ENCODE measurements around the gene TP73.

The TP73 gene

DNA sequence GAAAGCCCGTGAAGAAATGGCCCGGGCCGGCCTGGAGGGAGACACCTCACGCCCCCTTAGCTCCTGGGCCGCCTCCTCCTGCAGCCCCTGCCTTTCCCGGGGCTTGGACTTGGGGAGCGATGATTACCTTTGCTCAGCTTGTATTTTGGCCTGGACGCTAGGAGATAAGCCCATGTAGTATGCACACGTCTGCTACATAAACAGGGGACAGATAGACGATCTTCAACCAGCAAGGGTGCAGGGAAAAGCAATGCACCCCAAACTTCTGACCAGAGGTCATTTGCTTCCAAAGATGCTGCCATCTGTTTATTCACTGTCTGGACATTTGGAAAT, 936 bp downstream of the TP73 start:
- Histone ChIP-seq H3K9ac (ENCODE audit: low read length) (no peak overlapping the region), H3K4me1 (ENCODE audit: control insufficient read depth, insufficient read depth, low read length) (peaks cover 23% of the 10 kb centered on the region), H3K4me3 (ENCODE audit: low read length) (no peak overlapping the region), H3K9me3 (ENCODE audit: control insufficient read depth, low read length) (no peaks in the 10 kb centered on the region), H3K36me3 (ENCODE audit: control insufficient read depth, insufficient read depth, low read length) (no peaks in the 10 kb centered on the region), H3K27me3 (ENCODE audit: control insufficient read depth, insufficient read depth, low read length) (peaks cover 71% of the 10 kb centered on the region)

- no peak overlapping the region for H3K9ac ChIP-seq (ENCODE audit: low read length)
- H3K9me3 ChIP-seq (ENCODE audit: control insufficient read depth, low read length) = no peaks in the 10 kb centered on the region
- peaks cover 71% of the 10 kb centered on the region for H3K27me3 ChIP-seq (ENCODE audit: control insufficient read depth, insufficient read depth, low read length)
- H3K4me3 ChIP-seq (ENCODE audit: low read length) = no peak overlapping the region
- H3K36me3 ChIP-seq (ENCODE audit: control insufficient read depth, insufficient read depth, low read length) = no peaks in the 10 kb centered on the region
- H3K4me1 ChIP-seq (ENCODE audit: control insufficient read depth, insufficient read depth, low read length) = peaks cover 11% of the 10 kb centered on the region
Measured at GRCh38 chr1:3654549-3655281, 2.4 kb downstream of the TP73 start.

DNA sequence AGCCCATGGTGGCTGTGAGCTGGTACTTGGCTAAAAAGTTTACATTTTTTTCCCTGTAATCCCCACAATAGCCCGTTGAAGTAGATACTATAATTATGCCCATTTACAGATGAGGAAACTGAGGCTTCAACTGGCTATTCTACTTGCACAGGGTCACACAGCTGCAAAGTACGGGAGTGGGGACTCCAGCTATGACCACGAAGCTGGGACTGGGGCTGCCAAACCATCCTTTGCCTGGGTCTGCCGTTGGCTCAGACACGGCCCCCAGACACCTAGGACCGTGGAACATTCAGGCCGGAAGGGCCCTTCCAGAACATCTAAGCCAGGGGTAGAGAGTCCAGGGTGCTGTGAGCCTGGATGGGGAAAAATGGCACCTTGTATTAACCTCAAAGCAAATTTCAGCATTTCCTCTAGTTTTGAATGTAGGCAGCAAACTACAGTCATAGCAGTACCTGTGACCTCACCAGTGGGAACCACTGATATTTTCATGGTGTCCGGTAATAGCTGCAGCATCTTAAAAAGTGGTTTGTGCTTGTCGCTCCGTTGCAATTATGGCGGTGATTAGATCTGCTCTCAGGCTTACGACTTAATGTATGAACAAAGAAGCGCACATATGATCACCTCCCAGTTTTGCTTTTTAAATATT, 4.3 kb downstream of the TP73 start:
- H3K4me1 ChIP-seq (ENCODE audit: control insufficient read depth, insufficient read depth, low read length) = peaks cover 3% of the 10 kb centered on the region
- no peak overlapping the region for H3K9ac ChIP-seq (ENCODE audit: low read length)
- H3K27me3 ChIP-seq (ENCODE audit: control insufficient read depth, insufficient read depth, low read length) = peaks cover 56% of the 10 kb centered on the region
- no peaks in the 10 kb centered on the region for H3K9me3 ChIP-seq (ENCODE audit: control insufficient read depth, low read length)
- H3K4me3 ChIP-seq (ENCODE audit: low read length) = no peak overlapping the region
- H3K36me3 ChIP-seq (ENCODE audit: control insufficient read depth, insufficient read depth, low read length) = no peaks in the 10 kb centered on the region

DNA sequence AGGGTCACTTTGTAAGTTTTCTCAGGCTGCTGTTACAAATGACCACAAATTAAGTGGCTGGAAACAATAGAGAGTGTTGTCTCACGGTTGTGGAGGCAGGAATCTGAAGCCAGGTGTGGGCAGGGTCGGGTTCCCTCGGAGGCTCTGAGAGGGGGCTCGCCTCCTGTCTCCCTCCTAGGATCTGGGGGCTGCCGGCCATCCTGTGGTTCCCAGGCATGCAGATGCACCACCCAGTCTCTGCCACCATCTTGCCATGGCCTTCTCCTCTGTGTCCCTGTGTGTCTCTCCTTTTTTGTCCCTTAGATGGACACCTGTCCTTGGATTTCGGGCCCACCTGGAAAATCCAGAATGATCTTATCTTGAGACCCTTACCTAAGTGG, 4.8 kb downstream of the TP73 start:
- Histone ChIP-seq H3K27me3 (ENCODE audit: control insufficient read depth, insufficient read depth, low read length) (peaks cover 50% of the 10 kb centered on the region), H3K36me3 (ENCODE audit: control insufficient read depth, insufficient read depth, low read length) (no peaks in the 10 kb centered on the region), H3K9ac (ENCODE audit: low read length) (no peak overlapping the region), H3K4me3 (ENCODE audit: low read length) (no peak overlapping the region), H3K4me1 (ENCODE audit: control insufficient read depth, insufficient read depth, low read length) (no peaks in the 10 kb centered on the region), H3K9me3 (ENCODE audit: control insufficient read depth, low read length) (no peaks in the 10 kb centered on the region)

GRCh38 chr1:3657578-3658230, 5.4 kb downstream of the TP73 start:
- no peaks in the 10 kb centered on the region for H3K9me3 ChIP-seq (ENCODE audit: control insufficient read depth, low read length)
- H3K9ac ChIP-seq (ENCODE audit: low read length) = no peak overlapping the region
- H3K36me3 ChIP-seq (ENCODE audit: control insufficient read depth, insufficient read depth, low read length) = no peaks in the 10 kb centered on the region
- peaks cover 47% of the 10 kb centered on the region for H3K27me3 ChIP-seq (ENCODE audit: control insufficient read depth, insufficient read depth, low read length)
- no peak overlapping the region for H3K4me3 ChIP-seq (ENCODE audit: low read length)
- no peaks in the 10 kb centered on the region for H3K4me1 ChIP-seq (ENCODE audit: control insufficient read depth, insufficient read depth, low read length)

DNA sequence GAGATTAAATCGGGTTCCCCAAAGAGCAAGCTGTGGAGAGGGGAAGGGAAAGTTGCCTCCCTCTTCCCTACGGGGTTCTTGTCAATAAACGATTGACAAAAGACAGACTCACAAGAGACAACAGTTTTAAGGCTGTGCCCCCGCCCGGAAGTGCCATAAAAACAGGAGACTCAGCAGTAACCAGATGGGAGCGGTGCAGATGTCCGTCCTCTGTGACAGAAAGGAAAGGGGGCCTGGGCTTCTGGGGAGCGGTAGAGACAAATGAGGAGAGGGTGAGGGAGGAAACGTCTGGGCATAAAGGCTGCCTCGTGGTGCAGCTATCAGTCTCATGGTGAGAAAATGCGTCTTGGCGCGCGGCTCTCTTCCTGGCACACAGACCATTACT, 5.9 kb downstream of the TP73 start:
- no peaks in the 10 kb centered on the region for H3K4me1 ChIP-seq (ENCODE audit: control insufficient read depth, insufficient read depth, low read length)
- H3K9ac ChIP-seq (ENCODE audit: low read length) = no peak overlapping the region
- H3K9me3 ChIP-seq (ENCODE audit: control insufficient read depth, low read length) = no peaks in the 10 kb centered on the region
- H3K27me3 ChIP-seq (ENCODE audit: control insufficient read depth, insufficient read depth, low read length) = peaks cover 44% of the 10 kb centered on the region
- no peak overlapping the region for H3K4me3 ChIP-seq (ENCODE audit: low read length)
- H3K36me3 ChIP-seq (ENCODE audit: control insufficient read depth, insufficient read depth, low read length) = no peaks in the 10 kb centered on the region

DNA sequence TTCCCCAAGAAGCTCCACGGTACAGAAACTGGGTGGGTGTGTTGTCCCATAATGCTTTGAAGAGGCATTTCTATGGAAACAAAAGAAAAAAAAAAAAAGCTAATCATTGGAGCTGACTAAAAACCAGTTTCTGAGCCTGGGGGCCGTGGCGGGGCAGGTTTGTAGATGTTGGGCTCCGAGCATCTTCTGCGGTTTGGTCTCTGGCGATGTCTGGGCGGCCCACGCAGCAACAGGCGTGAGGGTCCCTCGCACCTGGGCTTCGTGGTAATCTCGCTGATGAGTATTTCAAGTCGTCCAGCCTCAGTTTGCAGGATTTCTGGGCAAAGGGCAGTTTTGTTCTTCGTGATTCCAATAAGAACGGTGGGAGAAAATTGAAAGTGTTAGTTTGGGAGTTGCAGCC, 6.8 kb downstream of the TP73 start:
- Histone ChIP-seq H3K4me3 (ENCODE audit: low read length) (no peak overlapping the region), H3K36me3 (ENCODE audit: control insufficient read depth, insufficient read depth, low read length) (no peaks in the 10 kb centered on the region), H3K9ac (ENCODE audit: low read length) (no peak overlapping the region), H3K4me1 (ENCODE audit: control insufficient read depth, insufficient read depth, low read length) (no peaks in the 10 kb centered on the region), H3K27me3 (ENCODE audit: control insufficient read depth, insufficient read depth, low read length) (peaks cover 35% of the 10 kb centered on the region), H3K9me3 (ENCODE audit: control insufficient read depth, low read length) (no peaks in the 10 kb centered on the region)

- Histone ChIP-seq H3K9ac (ENCODE audit: low read length) (no peak overlapping the region), H3K9me3 (ENCODE audit: control insufficient read depth, low read length) (no peaks in the 10 kb centered on the region), H3K36me3 (ENCODE audit: control insufficient read depth, insufficient read depth, low read length) (no peaks in the 10 kb centered on the region), H3K27me3 (ENCODE audit: control insufficient read depth, insufficient read depth, low read length) (peaks cover 24% of the 10 kb centered on the region), H3K4me1 (ENCODE audit: control insufficient read depth, insufficient read depth, low read length) (no peaks in the 10 kb centered on the region), H3K4me3 (ENCODE audit: low read length) (no peak overlapping the region)
Measured at GRCh38 chr1:3660704-3661103, 8.4 kb downstream of the TP73 start.

- H3K9ac ChIP-seq (ENCODE audit: low read length) = no peak overlapping the region
- H3K27me3 ChIP-seq (ENCODE audit: control insufficient read depth, insufficient read depth, low read length) = peaks cover 20% of the 10 kb centered on the region
- H3K4me1 ChIP-seq (ENCODE audit: control insufficient read depth, insufficient read depth, low read length) = no peaks in the 10 kb centered on the region
- no peak overlapping the region for H3K4me3 ChIP-seq (ENCODE audit: low read length)
- H3K36me3 ChIP-seq (ENCODE audit: control insufficient read depth, insufficient read depth, low read length) = no peaks in the 10 kb centered on the region
- no peaks in the 10 kb centered on the region for H3K9me3 ChIP-seq (ENCODE audit: control insufficient read depth, low read length)
Measured at GRCh38 chr1:3661631-3662030, 9.3 kb downstream of the TP73 start.

- peaks cover 18% of the 10 kb centered on the region for H3K27me3 ChIP-seq (ENCODE audit: control insufficient read depth, insufficient read depth, low read length)
- H3K4me1 ChIP-seq (ENCODE audit: control insufficient read depth, insufficient read depth, low read length) = no peaks in the 10 kb centered on the region
Measured at GRCh38 chr1:3662080-3662671, 9.9 kb downstream of the TP73 start.

DNA sequence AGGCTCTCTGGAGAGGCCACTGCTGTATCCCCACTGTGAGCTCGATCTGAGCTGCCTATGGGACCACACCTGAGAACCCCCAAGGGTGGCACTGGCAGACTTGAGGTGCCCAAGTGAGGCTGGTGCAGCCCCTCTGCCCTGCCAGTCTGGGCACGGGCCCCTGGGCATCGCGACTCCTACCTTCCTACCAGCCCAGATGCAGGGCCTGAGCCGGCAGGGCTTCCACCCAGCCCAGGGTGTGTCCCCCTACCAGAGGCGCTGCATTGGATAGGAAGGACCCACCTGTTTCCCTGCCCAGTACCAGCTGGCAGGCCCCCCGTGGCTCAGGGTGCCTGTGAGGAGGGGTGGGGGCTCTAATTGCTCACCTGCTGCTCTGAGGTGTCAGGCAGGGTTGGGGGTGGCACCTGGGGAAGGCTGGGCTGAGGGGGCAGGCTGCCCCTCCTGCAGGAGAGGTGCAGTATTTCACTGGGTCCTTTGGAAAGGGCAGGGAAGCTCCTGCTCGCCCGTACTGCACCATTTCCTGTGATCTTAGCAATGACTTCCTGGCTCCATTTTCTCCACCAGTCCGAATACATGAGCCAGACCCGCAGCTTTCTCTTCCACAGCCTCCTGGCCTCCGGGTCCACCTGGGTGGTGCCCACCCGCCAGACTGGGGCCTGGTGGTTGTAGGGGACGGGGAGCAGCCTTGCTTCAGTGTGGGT, 11.8 kb downstream of the TP73 start:
- Histone ChIP-seq H3K36me3 (ENCODE audit: control insufficient read depth, insufficient read depth, low read length) (no peaks in the 10 kb centered on the region), H3K27me3 (ENCODE audit: control insufficient read depth, insufficient read depth, low read length) (peaks cover 19% of the 10 kb centered on the region), H3K9me3 (ENCODE audit: control insufficient read depth, low read length) (no peaks in the 10 kb centered on the region), H3K4me1 (ENCODE audit: control insufficient read depth, insufficient read depth, low read length) (peaks cover 8% of the 10 kb centered on the region), H3K9ac (ENCODE audit: low read length) (no peak overlapping the region), H3K4me3 (ENCODE audit: low read length) (no peak overlapping the region)

More at GRCh38 chr1:3662080-3662671, 9.9 kb downstream of the TP73 start:
- no peak overlapping the region for H3K4me3 ChIP-seq (ENCODE audit: low read length)
- H3K9ac ChIP-seq (ENCODE audit: low read length) = no peak overlapping the region
- no peaks in the 10 kb centered on the region for H3K36me3 ChIP-seq (ENCODE audit: control insufficient read depth, insufficient read depth, low read length)
- H3K9me3 ChIP-seq (ENCODE audit: control insufficient read depth, low read length) = no peaks in the 10 kb centered on the region

All from mucosa of stomach (tissue), 1 donor.